A549 treated with AZD2906 at 1 μM for 4 hours (cell line): ENCODE measurements around the gene RIPPLY1. TPM values are rescaled to one million over a fixed set of nuclear protein-coding genes. Genes with fewer than 3 reads are reported as not detected.

Source experiments
- total RNA-seq: library from RNA; stranded (reverse); fragments of 200-300 nt; extraction: Qiagen RNA extraction; gene quantifications from 5 replicates; pipeline ENCODE4 v1.2.3, GENCODE V29; 2022

Gene RIPPLY1
- 0.11 TPM in 1 of 5 replicates, not detected in the others for total RNA-seq

GRCh38 chrX:106903291-106903824 is at the start of gene RIPPLY1:
TSS of gene RIPPLY1 (minus strand) at chrX:106903341. CDS start at chrX:106903287, 54 bp downstream.

GRCh38 chrX:106919932-106920452 is 16.9 kb upstream of the RIPPLY1 start, which contains the start of gene CLDN2:
TSS of gene CLDN2 (plus strand) at chrX:106920402. CDS start at chrX:106928229, 7,827 bp downstream.

Other genes starting within 250 kb of the RIPPLY1 start
- 0.03 to 0.08 TPM (median 0.06 TPM) in 5 replicates for gene RNF128, start 176.6 kb downstream of the RIPPLY1 start, total RNA-seq
- gene TBC1D8B, start 100.7 kb downstream of the RIPPLY1 start, total RNA-seq = 0.94 to 1.3 TPM (median 1.2 TPM) in 5 replicates
- 5.7 to 7.4 TPM (median 6.6 TPM) in 5 replicates for gene CLDN2, start 17.1 kb upstream of the RIPPLY1 start, total RNA-seq
- 26.1 to 40.3 TPM (median 28.0 TPM) in 5 replicates for gene MORC4, start 96.9 kb upstream of the RIPPLY1 start, total RNA-seq
- gene RBM41, start 215.5 kb upstream of the RIPPLY1 start, total RNA-seq = 7.3 to 11.2 TPM (median 9.0 TPM) in 5 replicates